Raji (cell line): ENCODE measurements around the gene MBNL2.

Experiments used
- POLR2A ChIP-seq: IDR thresholded peaks from 2 replicates; pipeline ENCODE4 v1.6.1; 2011; ENCODE audit warnings: low read depth, low read length, control low read depth; ENCODE audit not compliant: insufficient read depth

The MBNL2 gene

DNA sequence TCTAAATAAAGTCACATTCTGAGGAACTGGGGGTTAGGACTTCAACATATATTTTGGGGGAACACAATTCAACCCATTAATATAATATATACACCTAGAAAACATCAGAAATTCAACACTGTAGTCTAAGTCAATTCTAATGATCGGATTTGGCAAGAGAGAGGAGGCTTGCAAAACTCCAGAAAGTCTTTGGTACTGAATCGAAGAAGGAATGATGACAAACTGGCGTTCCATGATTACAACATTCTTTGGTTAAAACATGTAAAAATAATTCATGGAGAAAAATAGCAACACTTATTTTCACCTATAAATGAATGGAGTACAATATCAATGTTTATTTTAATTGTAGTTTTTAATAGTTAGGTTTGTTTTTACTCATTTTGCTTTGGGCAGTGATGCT lies 62.4 kb downstream of the MBNL2 start:
- TF ChIP-seq POLR2A = no peak

DNA sequence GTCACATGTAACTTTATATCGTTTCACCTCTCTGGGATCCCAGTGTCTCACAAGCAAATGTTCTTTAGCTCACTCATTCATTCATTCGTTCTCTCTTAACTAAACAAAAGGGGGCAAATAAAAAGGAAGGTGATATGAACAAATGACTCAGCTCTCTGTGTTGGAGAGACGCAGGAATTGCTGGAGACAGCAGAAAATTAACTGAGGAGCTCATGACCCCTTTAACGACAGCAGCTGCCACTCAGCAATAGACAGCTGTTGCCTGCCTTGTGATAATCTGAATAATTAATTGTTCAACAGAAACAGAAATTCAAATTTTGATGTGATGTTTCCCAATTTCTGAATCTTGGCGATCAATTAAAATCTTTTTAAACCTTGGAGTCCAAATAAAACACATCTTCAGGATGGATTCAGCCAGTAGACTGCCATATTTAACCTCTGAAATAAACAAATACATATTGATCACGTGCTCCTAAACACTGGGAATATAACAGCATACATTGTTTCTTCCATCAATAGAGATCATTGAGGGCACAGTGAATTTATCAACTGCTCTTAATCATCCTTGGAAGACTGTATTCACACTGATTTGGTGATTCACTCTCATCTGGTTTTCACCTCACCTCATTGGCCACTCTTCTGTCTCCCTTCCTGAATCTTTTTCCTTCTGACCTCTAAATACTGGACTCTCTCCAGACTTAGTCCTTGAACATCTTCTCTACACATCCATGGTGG lies 63.3 kb downstream of the MBNL2 start:
- no peak for TF ChIP-seq POLR2A

DNA sequence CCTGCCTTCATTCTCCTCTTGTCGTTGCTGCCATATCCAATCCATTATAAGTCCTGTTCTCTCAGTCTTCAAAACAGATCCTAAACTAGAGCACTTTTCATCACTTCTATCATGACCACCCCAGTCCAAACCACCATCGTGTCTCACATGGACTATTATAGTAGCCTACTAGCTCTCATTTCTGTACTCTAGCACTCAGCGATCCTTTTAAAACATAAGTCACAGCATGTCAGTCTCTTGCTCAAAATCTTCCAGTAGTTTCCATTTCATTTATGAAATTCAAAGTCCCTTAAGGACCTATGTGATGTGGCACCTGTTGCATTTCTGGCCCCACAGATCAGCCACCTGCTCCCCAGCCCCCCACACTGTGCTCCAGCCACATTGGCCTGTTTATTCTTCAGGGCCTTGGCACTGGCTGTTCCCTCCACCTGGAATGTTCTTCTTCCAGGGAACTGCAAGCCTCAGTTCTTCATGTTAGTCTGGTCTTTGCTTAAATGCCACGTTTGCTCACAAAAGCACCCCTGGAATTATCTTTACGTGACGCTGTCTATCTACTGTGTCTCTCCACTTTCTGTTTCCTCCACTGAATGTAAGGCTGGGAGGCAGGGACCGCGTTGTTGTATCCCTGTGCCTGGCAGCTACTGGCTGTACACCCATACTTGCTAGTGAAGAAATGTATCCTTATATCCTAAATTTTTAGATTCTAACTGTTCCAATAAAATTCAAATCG lies 64.3 kb downstream of the MBNL2 start:
- TF ChIP-seq POLR2A = no peak

DNA sequence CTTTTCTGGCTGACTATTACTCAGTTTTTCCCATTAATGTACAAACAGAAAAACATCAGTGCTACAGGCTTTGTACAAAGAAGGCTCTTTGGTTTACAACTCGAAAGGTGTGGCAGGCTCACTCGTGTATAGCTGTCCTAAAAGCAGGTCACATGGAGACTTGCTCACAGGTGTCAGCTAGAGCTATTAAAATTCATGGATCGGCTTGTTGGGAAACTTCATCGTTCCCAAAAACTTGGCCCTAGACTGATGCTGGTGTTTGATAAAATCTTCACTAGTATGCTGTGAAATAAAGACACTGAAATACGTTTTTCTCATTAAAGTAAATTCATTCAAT lies 64.9 kb downstream of the MBNL2 start:
- TF ChIP-seq POLR2A = no peak

DNA sequence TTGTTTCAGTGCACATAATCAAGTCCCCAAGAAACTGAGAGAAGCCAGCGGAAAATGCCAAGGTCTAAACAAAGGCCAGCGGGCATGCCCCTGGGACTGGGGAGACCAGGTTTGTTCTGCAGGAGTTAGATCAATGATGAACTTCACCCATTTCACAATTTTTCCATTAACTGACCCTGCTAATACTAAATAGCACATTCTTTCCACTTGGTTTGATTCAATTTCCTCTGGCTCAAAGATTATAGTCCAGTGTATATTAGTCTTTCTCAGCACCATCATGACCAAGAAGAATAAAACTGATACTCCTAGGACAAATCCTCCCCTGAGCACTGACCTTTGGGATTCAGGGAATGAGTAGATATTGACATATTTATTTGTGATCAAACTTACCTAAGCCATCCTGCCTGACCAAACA lies 66.4 kb downstream of the MBNL2 start:
- TF ChIP-seq POLR2A = no peak

DNA sequence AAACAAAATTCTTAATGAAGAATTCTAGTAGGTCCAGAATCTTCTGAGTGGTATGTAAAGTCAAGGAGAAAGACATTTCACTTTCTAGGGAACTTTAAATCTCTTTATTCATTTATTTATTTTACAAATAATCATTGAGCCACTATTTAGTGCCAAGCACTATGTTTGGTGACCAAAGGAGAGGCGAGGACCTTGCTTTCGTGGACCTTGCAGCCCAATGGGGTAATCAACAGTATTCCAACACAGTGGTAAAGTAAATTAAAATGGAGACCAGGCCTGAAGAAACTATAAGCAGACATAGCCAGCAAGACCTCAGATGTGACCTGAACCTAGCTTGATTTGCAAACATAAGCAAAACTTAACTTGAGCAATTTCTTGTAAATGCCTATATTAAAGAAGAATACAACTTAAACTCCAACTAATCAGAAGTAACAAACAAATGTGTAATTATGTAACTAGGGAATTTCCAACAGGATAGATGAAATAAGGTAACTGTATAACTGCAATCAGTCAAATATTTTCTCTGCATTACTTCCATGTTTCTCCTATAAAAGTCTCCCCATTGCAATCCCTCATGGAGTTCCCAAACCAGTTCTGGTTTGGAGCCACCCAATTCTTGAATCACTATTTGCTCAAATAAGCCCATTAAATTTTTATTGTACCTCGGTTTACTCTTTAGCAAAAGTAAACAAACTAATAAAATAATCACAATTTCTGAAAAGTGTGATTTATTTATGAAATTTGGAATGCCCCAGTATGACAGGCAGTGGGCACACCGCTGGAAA lies 67.6 kb downstream of the MBNL2 start:
- TF ChIP-seq POLR2A = no peak

DNA sequence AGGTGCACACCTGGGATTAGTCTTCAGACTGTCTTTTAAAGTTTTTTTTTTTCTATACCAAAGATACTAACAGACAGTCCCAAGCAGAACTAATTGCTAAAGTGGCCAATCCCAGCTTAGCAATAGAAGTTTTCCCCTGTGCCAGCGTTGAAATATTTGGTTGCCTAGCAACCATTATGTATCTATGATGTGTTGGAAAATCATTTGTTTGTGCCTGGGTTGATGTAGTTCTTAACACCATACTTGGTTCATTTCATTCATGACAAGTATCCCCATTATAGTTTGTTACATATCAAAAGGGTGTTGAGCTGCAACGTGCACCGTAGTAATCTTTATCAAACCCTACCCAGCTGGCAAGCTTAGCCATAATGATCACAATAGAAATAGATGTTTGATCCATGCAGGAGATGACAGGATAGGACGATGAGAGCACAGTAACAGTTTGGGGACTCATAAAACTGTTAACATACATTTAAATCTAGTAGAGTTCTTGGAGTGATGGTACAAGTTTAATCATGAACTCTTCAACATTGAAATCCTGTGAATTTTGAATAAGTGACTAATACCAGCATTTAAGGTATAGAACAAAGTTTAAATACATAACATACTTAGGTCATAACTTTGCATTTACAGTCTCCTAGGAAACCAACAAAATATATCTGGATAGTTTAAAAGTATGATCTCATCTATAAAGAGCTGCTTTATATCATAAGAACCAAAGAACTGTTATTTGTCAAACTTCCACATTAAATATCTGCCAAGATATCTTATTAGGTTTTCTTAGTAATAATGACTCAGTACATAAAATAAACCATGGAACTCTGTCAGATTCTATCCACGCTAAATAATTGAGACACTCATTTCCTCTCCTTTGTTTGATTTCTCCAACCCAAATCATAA lies 73.4 kb downstream of the MBNL2 start:
- no peak for TF ChIP-seq POLR2A

DNA sequence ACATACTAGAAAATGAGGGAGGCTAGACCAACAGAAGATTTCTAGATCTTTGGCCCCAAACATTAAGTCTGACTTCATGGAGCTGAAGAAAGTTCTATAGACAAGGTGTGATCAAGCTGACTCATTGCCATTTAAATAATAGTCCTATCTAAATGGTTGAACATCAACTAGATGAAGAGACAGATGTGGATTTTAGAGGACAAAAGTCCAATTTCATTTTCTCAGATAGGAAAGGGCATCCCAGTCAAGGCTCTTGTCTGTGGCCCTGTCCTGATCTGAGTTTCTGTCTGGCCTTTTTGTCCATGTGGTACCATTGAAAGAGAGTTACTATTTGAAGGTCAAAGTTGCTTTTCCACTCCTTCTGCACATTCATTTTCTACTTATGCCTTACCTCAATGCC lies 74.6 kb downstream of the MBNL2 start:
- TF ChIP-seq POLR2A = no peak

DNA sequence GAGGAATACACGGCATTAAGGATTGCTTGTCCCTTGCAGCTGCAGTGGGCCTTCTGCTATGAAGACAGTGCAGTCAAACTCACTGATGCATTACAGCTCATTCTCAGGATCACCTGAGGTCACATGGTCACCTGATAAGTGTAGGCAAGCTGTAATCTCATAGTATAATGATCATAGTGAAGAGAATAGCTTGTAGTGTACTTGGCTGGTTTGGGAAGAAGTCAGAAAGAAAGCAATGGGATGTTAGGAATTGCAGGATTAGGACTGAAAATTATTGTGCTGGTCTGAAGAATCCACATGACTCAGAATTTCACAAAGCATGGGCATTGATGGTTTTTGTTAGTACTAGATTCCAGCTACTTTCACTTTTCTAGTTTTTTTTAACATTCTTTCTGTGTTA lies 76.7 kb downstream of the MBNL2 start:
- TF ChIP-seq POLR2A = no peak

DNA sequence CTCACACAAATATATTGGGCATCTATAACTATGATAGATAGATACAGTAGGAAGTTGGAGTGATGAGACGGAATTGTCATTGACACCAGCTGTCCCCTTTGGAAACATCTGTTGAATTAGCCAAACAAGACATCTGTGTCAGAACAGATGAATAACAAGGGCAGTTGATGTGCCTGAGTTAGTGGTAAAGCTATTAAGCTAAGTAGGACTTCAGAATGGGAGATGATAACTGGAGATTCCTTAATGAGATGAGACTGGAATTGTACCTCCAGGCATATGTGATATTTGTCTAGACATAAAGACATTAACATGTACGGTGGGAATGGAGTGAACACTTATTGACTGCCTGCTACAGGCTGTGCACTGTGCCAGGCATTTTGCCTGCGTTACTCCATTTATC lies 78.7 kb downstream of the MBNL2 start:
- TF ChIP-seq POLR2A = no peak

DNA sequence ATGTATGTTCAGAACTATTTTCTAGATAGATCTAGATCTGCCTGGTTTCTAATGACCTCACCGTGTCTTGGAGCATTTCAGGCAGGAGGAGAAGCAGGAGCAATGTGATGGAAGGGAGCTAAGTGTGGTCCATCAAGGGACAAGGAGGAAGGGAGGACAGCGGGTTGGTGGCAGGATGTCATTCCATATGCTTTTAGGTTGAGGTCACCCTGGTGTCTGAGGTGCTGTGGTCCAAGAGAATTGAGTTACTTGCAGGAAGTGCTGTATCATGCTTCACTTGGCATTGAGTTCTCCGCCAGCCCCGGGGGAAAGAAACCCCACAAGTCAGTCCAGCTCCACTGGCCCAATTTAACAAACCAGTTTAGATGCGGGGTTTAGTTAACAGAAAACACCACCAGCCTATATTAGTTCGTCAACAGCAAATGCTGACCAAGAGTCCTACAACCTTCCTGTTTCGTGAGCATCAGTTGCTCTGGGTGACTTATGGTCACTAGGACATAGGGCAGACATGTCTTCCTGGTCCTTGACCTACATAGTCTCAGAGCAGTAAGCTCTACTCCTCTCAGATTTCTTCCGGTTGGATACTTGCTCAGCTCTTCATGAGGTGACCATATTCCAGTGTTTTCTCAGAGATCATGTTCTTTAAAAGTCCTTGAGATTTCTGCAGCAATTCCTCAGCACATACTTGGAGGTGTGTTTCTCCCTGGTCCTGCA lies 79.4 kb downstream of the MBNL2 start:
- no peak for TF ChIP-seq POLR2A

DNA sequence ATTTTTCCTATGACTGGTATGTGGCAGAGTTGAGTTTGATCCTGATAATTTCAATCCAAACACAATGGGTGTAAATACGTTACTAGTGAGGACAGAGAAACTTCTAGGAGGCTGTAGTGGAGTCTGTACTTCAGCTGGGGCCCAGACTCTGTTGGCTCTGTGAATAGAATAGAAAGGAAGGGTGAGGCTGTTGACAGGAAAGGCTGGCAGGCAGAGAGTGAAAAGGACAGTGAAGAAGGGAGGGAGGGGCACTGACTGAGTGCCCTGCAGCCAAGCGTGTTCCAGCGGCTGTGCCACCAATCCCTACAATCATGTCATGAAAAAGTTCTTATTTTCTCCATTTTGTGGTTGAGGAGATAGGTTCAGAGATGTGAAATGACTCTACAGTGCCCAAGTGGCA lies 80.5 kb downstream of the MBNL2 start:
- TF ChIP-seq POLR2A = no peak

DNA sequence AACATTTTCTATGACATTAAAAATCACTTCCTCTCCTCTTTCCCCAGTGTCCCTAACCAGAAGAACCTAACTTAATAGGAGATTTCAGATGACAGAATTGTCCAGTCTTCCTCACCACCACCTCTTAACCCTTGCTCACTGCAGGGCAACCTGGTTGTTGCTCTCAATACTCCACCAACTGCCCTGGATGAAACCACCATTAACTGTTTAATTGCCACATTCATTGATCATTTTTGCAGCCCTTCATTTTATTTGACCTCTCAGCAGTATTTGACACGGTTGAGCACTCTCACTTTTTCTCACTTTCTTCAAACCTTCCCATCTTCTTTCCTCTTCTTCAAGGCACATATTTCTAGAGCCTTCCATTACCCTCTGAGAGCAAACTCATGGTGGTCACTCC lies 84.0 kb downstream of the MBNL2 start:
- no peak for TF ChIP-seq POLR2A

DNA sequence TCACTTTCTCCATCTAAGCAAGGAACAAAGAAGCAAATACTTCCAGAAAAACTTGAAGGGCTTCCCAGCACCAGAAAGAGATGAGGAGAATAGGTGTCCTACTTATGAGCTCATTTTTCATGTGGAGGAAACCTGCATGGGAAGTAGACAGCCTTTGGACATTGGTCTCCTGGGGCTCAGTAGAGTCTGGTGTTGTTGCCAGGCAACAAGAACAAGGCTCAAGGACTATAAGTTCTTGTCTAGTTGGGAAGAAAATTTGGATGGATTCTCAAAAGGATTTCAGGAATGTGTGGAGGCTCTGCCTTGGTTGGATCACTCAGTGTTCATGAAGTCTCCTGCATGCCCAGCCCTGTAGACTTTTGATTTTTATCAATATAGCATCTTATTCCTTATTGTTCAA lies 84.5 kb downstream of the MBNL2 start:
- TF ChIP-seq POLR2A = no peak
